Skeletal muscle satellite cell (primary cell): Measurements from ENCODE around the gene WFS1.

ENCODE experiments used
- H3K27me3 ChIP-seq: 2 replicates; pipeline ENCODE4 v1.7.0; 2013; ENCODE audit warnings: low read length; ENCODE audit not compliant: control insufficient read depth, insufficient read depth
- H3K36me3 ChIP-seq: 2 replicates; pipeline ENCODE4 v1.7.0; 2013; ENCODE audit warnings: mild to moderate bottlenecking, control low read depth, low read length; ENCODE audit not compliant: insufficient read depth
- H3K4me1 ChIP-seq: 2 replicates; pipeline ENCODE4 v1.7.0; 2013; ENCODE audit warnings: low read length; ENCODE audit not compliant: control insufficient read depth, insufficient read depth
- H3K4me2 ChIP-seq: 2 replicates; pipeline ENCODE4 v1.7.0; 2013; ENCODE audit warnings: mild to moderate bottlenecking, low read length
- H3K4me3 ChIP-seq: 2 replicates; pipeline ENCODE4 v1.7.0; 2013; ENCODE audit warnings: low read length
- H3K9ac ChIP-seq: 2 replicates; pipeline ENCODE4 v1.7.0; 2013; ENCODE audit warnings: mild to moderate bottlenecking, low read depth, low read length, moderate library complexity
- H3K9me3 ChIP-seq: replicated peaks from 2 replicates; pipeline ENCODE4 v1.7.0; 2013; ENCODE audit warnings: mild to moderate bottlenecking, control low read depth, low read length

WFS1 gene

GRCh38 chr4:6298852-6299251, 29.2 kb downstream of the WFS1 start:
- Histone ChIP-seq H3K27me3 (no peaks in the 10 kb centered on the region), H3K36me3 (peaks cover 17% of the 10 kb centered on the region), H3K4me2 (no peak overlapping the region), H3K4me3 (no peak overlapping the region), H3K9ac (no peak overlapping the region), H3K9me3 (no peaks in the 10 kb centered on the region), H3K4me1 (no peaks in the 10 kb centered on the region)

GRCh38 chr4:6299875-6300274, 30.2 kb downstream of the WFS1 start:
- Histone ChIP-seq H3K4me3 (no peak overlapping the region), H3K36me3 (peaks cover 17% of the 10 kb centered on the region), H3K9me3 (no peaks in the 10 kb centered on the region), H3K4me2 (no peak overlapping the region), H3K27me3 (no peaks in the 10 kb centered on the region), H3K9ac (no peak overlapping the region), H3K4me1 (no peaks in the 10 kb centered on the region)

GRCh38 chr4:6300359-6300758, 30.7 kb downstream of the WFS1 start:
- H3K36me3 ChIP-seq: peaks cover 17% of the 10 kb centered on the region

GRCh38 chr4:6301051-6301731, 31.5 kb downstream of the WFS1 start:
- H3K4me3 ChIP-seq: no peak overlapping the region
- H3K9me3 ChIP-seq: no peaks in the 10 kb centered on the region
- H3K27me3 ChIP-seq: peaks cover 2% of the 10 kb centered on the region
- no peak overlapping the region for H3K4me2 ChIP-seq
- H3K4me1 ChIP-seq: no peaks in the 10 kb centered on the region
- peaks cover 14% of the 10 kb centered on the region for H3K36me3 ChIP-seq
- no peak overlapping the region for H3K9ac ChIP-seq

More at GRCh38 chr4:6300359-6300758, 30.7 kb downstream of the WFS1 start:
- Histone ChIP-seq H3K4me3 (no peak overlapping the region), H3K9ac (no peak overlapping the region), H3K4me1 (no peaks in the 10 kb centered on the region), H3K9me3 (no peaks in the 10 kb centered on the region), H3K27me3 (no peaks in the 10 kb centered on the region), H3K4me2 (no peak overlapping the region)

- no peak overlapping the region for H3K4me3 ChIP-seq
- peaks cover 8% of the 10 kb centered on the region for H3K27me3 ChIP-seq
- no peak overlapping the region for H3K9ac ChIP-seq
- H3K4me1 ChIP-seq: no peaks in the 10 kb centered on the region
- no peaks in the 10 kb centered on the region for H3K9me3 ChIP-seq
- H3K4me2 ChIP-seq: no peak overlapping the region
- H3K36me3 ChIP-seq: peaks cover 13% of the 10 kb centered on the region
Observed at GRCh38 chr4:6301732-6302442, 32.2 kb downstream of the WFS1 start.

- Histone ChIP-seq H3K4me3 (no peak overlapping the region), H3K9me3 (no peaks in the 10 kb centered on the region), H3K9ac (no peak overlapping the region), H3K4me2 (no peak overlapping the region), H3K36me3 (peaks cover 13% of the 10 kb centered on the region), H3K4me1 (no peaks in the 10 kb centered on the region), H3K27me3 (peaks cover 16% of the 10 kb centered on the region)
Observed at GRCh38 chr4:6302869-6303268, 33.2 kb downstream of the WFS1 start.

- Histone ChIP-seq H3K27me3 (peaks cover 27% of the 10 kb centered on the region), H3K9me3 (no peaks in the 10 kb centered on the region), H3K9ac (no peak overlapping the region), H3K4me2 (no peak overlapping the region), H3K36me3 (peaks cover 13% of the 10 kb centered on the region), H3K4me1 (no peaks in the 10 kb centered on the region), H3K4me3 (no peak overlapping the region)
Observed at GRCh38 chr4:6303943-6304342, 34.3 kb downstream of the WFS1 start.

- Histone ChIP-seq H3K36me3 (peaks cover 10% of the 10 kb centered on the region), H3K4me1 (no peaks in the 10 kb centered on the region), H3K4me3 (no peak overlapping the region), H3K9me3 (no peaks in the 10 kb centered on the region), H3K4me2 (no peak overlapping the region), H3K27me3 (peaks cover 48% of the 10 kb centered on the region), H3K9ac (no peak overlapping the region)
Observed at GRCh38 chr4:6306299-6306698, 36.6 kb downstream of the WFS1 start.

GRCh38 chr4:6307230-6307629, 37.6 kb downstream of the WFS1 start:
- Histone ChIP-seq H3K4me3 (no peak overlapping the region), H3K9ac (no peak overlapping the region), H3K4me1 (no peaks in the 10 kb centered on the region), H3K36me3 (peaks cover 5% of the 10 kb centered on the region), H3K9me3 (no peaks in the 10 kb centered on the region), H3K4me2 (no peak overlapping the region), H3K27me3 (peaks cover 52% of the 10 kb centered on the region)

GRCh38 chr4:6307891-6308290, 38.2 kb downstream of the WFS1 start:
- H3K9me3 ChIP-seq: no peaks in the 10 kb centered on the region
- no peaks in the 10 kb centered on the region for H3K4me1 ChIP-seq
- H3K4me2 ChIP-seq: no peak overlapping the region
- no peak overlapping the region for H3K9ac ChIP-seq
- no peaks in the 10 kb centered on the region for H3K36me3 ChIP-seq
- H3K4me3 ChIP-seq: no peak overlapping the region
- peaks cover 52% of the 10 kb centered on the region for H3K27me3 ChIP-seq

- no peaks in the 10 kb centered on the region for H3K4me1 ChIP-seq
- H3K9ac ChIP-seq: no peak overlapping the region
- H3K27me3 ChIP-seq: peaks cover 55% of the 10 kb centered on the region
- no peak overlapping the region for H3K4me3 ChIP-seq
- H3K36me3 ChIP-seq: no peaks in the 10 kb centered on the region
- H3K4me2 ChIP-seq: peak overlapping the region; percentile 37
- H3K9me3 ChIP-seq: no peaks in the 10 kb centered on the region
Observed at GRCh38 chr4:6308899-6309643, 39.4 kb downstream of the WFS1 start.
